HepG2 (cell line): ENCODE data around the gene FAM81A. TPM values are rescaled to one million over a fixed set of nuclear protein-coding genes. Genes with fewer than 3 reads are reported as not detected.

Source experiments
- ATAC-seq: fragments of 200-7000 bp; cut with Tn5 transposase; 3 replicates; pipeline ENCODE4 v1.9.1; 2020; ENCODE audit warnings: mild to moderate bottlenecking, moderate library complexity
- BruUV-seq: library from RNA; stranded (reverse); fragments of 400-500 nt; replicated peaks from 2 replicates; lab custom pipeline; 2021; lab: Mats Ljungman, UMichigan
- CTCF ChIA-PET: fragments of 300-600 bp; formaldehyde crosslinking; extraction: SDS; loops from one replicate; lab custom pipeline; 2021; ENCODE audit warnings: low total read pairs, inconsistent platforms, low intra/inter-chr PET ratio; lab: Yijun Ruan, JAX
- POLR2A ChIA-PET: fragments of 350-600 bp; sonication (Branson Sonifier 250); formaldehyde crosslinking; loops from one replicate; lab custom pipeline; 2020; ENCODE audit warnings: antibody characterized with exemption, inconsistent platforms; lab: Yijun Ruan, JAX
- DNase-seq: peaks from one replicate; pipeline ENCODE4 v3.0.0-alpha.2; 2015; ENCODE audit warnings: low spot score
- FAIRE-seq: peaks from 3 replicates; lab custom pipeline; 2011; peaks lifted over from hg19 to GRCh38; lab: Jason Lieb, UNC
- H2AFZ ChIP-seq: one replicate; pipeline ENCODE4 v1.6.1; 2011; ENCODE audit warnings: low read length, inconsistent platforms
- H3K27ac ChIP-seq: fragments of 300-600 bp; 3 replicates; pipeline ENCODE4 v1.8.0; 2011; ENCODE audit warnings: mixed run types, mild to moderate bottlenecking, mixed read lengths, low read length, inconsistent platforms; ENCODE audit not compliant: insufficient read depth; ENCODE audit errors: extremely low read length
- H3K27me3 ChIP-seq, 2 experiments: fragments of 200-600 bp in 1 of 2; 2 replicates in 1 of 2; 3 replicates in 1 of 2; pipeline versions ENCODE4 v1.6.0 to v1.8.0; 2011; ENCODE audit warnings: low read length in 2 of 2, mild to moderate bottlenecking in 2 of 2, moderate library complexity in 2 of 2, inconsistent platforms in 1 of 2; ENCODE audit not compliant: insufficient read depth in 2 of 2, control insufficient read depth in 1 of 2
- H3K36me3 ChIP-seq, 2 experiments: fragments of 200-600 bp in 1 of 2; replicated peaks in 1 of 2; 2 replicates in 1 of 2; 3 replicates in 1 of 2; pipeline versions ENCODE4 v1.5.1 to v1.8.0; 2011; ENCODE audit warnings: low read length in 2 of 2, inconsistent platforms in 1 of 2; ENCODE audit not compliant: insufficient read depth in 2 of 2, control insufficient read depth in 1 of 2
- H3K4me1 ChIP-seq: 2 replicates; pipeline ENCODE4 v1.5.1; 2012; ENCODE audit warnings: low read length, inconsistent platforms; ENCODE audit not compliant: insufficient read depth
- H3K4me2 ChIP-seq: 2 replicates; pipeline ENCODE4 v1.6.0; 2011; ENCODE audit warnings: low read depth, low read length, inconsistent platforms
- H3K4me3 ChIP-seq, 3 experiments: fragments of 200-600 bp in 1 of 3; sonication (generic), shearing (Covaris generic) in 1 of 3; replicated peaks in 1 of 3; 2 replicates each; pipeline ENCODE4 v1.5.1; 2011 to 2016; ENCODE audit warnings: low read length in 3 of 3, inconsistent platforms in 2 of 3, low read depth in 2 of 3, mild to moderate bottlenecking in 2 of 3, control low read depth in 1 of 3, mixed read lengths in 1 of 3; ENCODE audit not compliant: insufficient read depth in 1 of 3
- H3K79me2 ChIP-seq: one replicate; pipeline ENCODE4 v1.6.1; 2011; ENCODE audit warnings: low read length, inconsistent platforms; ENCODE audit not compliant: insufficient read depth
- H3K9ac ChIP-seq: 2 replicates; pipeline ENCODE4 v1.6.0; 2011; ENCODE audit warnings: mild to moderate bottlenecking, low read depth, low read length, inconsistent platforms; ENCODE audit not compliant: insufficient read depth
- H3K9me3 ChIP-seq: 2 replicates; pipeline ENCODE4 v1.5.1; 2012; ENCODE audit warnings: mild to moderate bottlenecking, low read length
- H4K20me1 ChIP-seq: 2 replicates; pipeline ENCODE4 v1.6.0; 2011; ENCODE audit warnings: inconsistent platforms, mild to moderate bottlenecking, low read length, moderate library complexity; ENCODE audit not compliant: insufficient read depth
- CHCHD3 ChIP-seq: sonication (generic); formaldehyde crosslinking; IDR thresholded peaks from 2 replicates; pipeline ENCODE4 v1.8.0; 2022; ENCODE audit warnings: mild to moderate bottlenecking, missing genetic modification reagents, moderate library complexity
- KLF13 ChIP-seq: sonication (generic); formaldehyde crosslinking; IDR thresholded peaks from 2 replicates; pipeline ENCODE4 v1.4.0; 2020; ENCODE audit warnings: mild to moderate bottlenecking, missing genetic modification reagents
- MAF1 ChIP-seq: sonication (generic); formaldehyde crosslinking; IDR thresholded peaks from 2 replicates; pipeline ENCODE4 v1.5.0; 2020; ENCODE audit warnings: missing genetic modification reagents, borderline replicate concordance
- NFIC ChIP-seq: IDR thresholded peaks from 2 replicates; pipeline ENCODE4 v1.6.1; 2012; ENCODE audit warnings: mild to moderate bottlenecking, low read length, inconsistent platforms
- NR2C2 ChIP-seq: sonication (generic); formaldehyde crosslinking; IDR thresholded peaks from 2 replicates; pipeline ENCODE4 v1.4.0; 2020; ENCODE audit warnings: missing genetic modification reagents, mild to moderate bottlenecking, moderate library complexity, borderline replicate concordance
- SP4 ChIP-seq: sonication (generic); formaldehyde crosslinking; IDR thresholded peaks from 2 replicates; pipeline ENCODE4 v1.8.1; 2023; ENCODE audit warnings: mild to moderate bottlenecking, missing genetic modification reagents
- ZKSCAN1 ChIP-seq: fragments of 150-350 bp; IDR thresholded peaks from 2 replicates; pipeline ENCODE4 v1.6.1; 2014; ENCODE audit warnings: low read length
- WGBS: methylation state at CpG from one replicate; pipeline ENCODE4 v1.1.6; 2017; ENCODE audit warnings: low lambda C conversion rate; 5-methylcytosine and 5-hydroxymethylcytosine counted together
- in situ Hi-C: cut with HindIII; loops from 2 replicates; pipeline ENCODE4 v1.10.0; 2017; ENCODE audit warnings: low pct_unique_long_range_greater_than_20kb; ENCODE audit not compliant: extremely low pct_ligation_motif_present
- intact Hi-C: fragments of 100-400 bp; cut with micrococcal nuclease; formaldehyde crosslinking; loops from one replicate; pipeline ENCODE4 v1.10.0; 2022; ENCODE audit not compliant: unreplicated experiment
- polyA plus RNA-seq, 8 experiments: library from polyadenylated mRNA; depleted of rRNA in 3 of 8; stranded (reverse) in 7 of 8; unstranded in 1 of 8; fragments of >200 nt; fragmentation: Illumina TruSeq in 4 of 8; extraction: Trizol in 4 of 8; gene quantifications; 2 replicates each; pipeline versions ENCODE4 v1.2.1 to v1.2.3, GENCODE V29; 2011 to 2016; ENCODE audit warnings: low read depth in 4 of 8, missing spikeins in 1 of 8, mixed read lengths in 1 of 8; ENCODE audit not compliant: insufficient read depth in 1 of 8
- total RNA-seq, 5 experiments: library from RNA; depleted of rRNA; stranded (reverse); fragments of >200 nt; fragmentation: Illumina TruSeq; extraction: Trizol; gene quantifications; 2 replicates each; pipeline ENCODE4 v1.2.3, GENCODE V29; 2016; ENCODE audit warnings: low read depth in 1 of 5
- TF ChIP-seq, protein P1 (sequence below): IDR thresholded peaks from 2 replicates; pipeline ENCODE4 v1.6.1; 2016; ENCODE audit warnings: missing biosample characterization, missing genetic modification reagents, low read depth
- TF ChIP-seq, protein P2 (sequence below): sonication (generic); formaldehyde crosslinking; IDR thresholded peaks from 2 replicates; pipeline ENCODE4 v1.8.0; 2022; ENCODE audit warnings: missing genetic modification reagents, mild to moderate bottlenecking, moderate library complexity, borderline replicate concordance
- TF ChIP-seq, protein P3 (sequence below): sonication (generic); formaldehyde crosslinking; IDR thresholded peaks from 2 replicates; pipeline ENCODE4 v1.4.0; 2020; ENCODE audit warnings: missing genetic modification reagents

The FAM81A gene
- total and polyA plus RNA-seq, 2 of the 13 experiments (the other 11 are each of a cell fraction or from before 2014, with no cell fraction given): 0.09 TPM; not detected in 1

DNA sequence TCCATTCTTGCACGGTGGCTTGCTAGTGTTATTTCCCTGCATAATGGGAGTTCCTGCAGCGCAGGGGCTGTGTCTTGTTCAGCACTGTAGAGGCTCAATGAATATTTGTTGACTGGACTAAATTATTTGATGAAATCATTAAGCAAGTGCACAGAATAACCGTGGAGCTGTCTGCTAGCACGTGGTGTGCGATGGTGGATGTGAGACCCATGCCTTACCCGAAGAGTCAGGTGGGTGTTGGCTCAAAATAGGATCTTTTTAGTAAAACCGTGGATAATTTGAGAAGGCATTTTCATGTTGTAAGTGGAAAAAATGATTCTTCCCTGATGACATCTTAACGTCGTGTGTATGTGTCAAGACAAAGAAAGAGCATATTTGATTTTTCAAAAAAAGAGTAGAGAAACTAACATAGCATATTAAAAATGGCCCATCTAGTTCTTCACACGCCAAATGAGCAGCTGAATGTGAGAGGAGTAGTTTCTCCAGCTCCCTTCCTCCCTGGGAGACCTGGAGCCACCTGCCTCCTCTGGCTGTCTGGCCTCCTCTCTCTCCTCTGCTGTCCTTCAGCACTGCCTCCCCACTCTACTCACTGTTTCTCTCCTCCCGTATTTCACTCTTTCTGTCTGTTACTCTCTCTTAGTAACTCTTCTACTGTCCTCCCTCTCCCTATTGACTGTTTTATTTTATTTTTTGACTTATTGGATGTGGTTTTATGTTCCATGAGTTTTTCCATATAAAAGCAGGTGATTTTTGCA lies 6.3 kb downstream of the FAM81A start:
- CTCF ChIA-PET: no interaction called here

DNA sequence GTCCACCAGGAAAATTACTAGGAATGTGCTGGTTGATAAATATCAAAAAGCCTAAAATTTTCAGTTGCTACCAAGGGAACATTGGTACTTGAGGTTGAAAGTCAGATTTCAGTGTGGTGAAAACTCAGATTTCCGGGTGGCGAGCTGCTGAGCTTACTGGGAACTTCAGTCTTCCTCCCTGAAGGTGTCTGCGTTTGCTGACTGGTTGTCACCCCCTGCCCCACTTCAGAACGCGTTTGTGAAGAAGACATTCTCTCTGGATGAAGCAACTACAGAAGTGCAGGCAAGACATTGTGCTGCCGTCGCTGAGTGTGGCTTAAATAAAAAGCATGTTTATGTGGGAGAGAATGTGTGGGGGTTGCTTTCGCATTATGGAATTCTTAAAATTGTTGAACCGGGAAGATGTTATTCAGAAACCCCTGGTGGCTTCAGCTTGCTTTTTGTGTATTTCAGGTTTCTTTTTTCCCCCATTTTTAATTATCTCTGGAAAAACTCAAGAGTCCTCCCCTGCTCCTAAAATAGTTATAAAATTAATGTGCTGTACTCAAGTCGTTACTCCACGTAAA lies 7.1 kb downstream of the FAM81A start:
- no peak for FAIRE-seq
- POLR2A ChIA-PET: no interaction called here
- no peak for ATAC-seq
- intact Hi-C loops (no loop called here), in situ Hi-C loops (no loop called here)
- no peak for DNase-seq
- no peaks in the 10 kb centered on the region for H3K36me3 ChIP-seq
- H2AFZ ChIP-seq: no peak overlapping the region
- H3K27me3 ChIP-seq: peaks cover 1 to 16% of the 10 kb centered on the region in 2 experiments; a peak in 4 of 5 replicates
- no peak overlapping the region for H3K27ac ChIP-seq
- H3K79me2 ChIP-seq: no peaks in the 10 kb centered on the region
- BruUV-seq: no TSS peak
- H4K20me1 ChIP-seq: no peaks in the 10 kb centered on the region
- H3K9ac ChIP-seq: no peak overlapping the region
- 60% methylated on average over 11 of the region's 11 CpGs for WGBS
- H3K4me3 ChIP-seq: no peak overlapping the region
- no peak overlapping the region for H3K4me2 ChIP-seq
- H3K9me3 ChIP-seq: no peaks in the 10 kb centered on the region
- peaks cover 7% of the 10 kb centered on the region; the same call in 1 of the 2 replicates for H3K4me1 ChIP-seq
- CTCF ChIA-PET: no interaction called here
- TF ChIP-seq CHCHD3 (CRISPR knock-in tag): no peak
- TF ChIP-seq MAF1 (CRISPR knock-in tag): no peak
- TF ChIP-seq, protein P1, sequence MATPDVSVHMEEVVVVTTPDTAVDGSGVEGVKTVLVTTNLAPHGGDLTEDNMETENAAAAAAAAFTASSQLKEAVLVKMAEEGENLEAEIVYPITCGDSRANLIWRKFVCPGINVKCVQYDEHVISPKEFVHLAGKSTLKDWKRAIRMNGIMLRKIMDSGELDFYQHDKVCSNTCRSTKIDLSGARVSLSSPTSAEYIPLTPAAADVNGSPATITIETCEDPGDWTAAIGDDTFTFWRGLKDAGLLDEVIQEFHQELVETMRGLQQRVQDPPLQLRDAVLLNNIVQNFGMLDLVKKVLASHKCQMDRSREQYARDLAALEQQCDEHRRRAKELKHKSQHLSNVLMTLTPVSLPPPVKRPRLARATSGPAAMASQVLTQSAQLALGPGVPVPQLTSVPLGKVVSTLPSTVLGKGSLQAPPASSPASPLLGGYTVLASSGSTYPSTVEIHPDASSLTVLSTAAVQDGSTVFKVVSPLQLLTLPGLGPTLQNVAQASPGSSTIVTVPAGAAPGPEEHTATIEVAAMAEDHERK: no peak
- TF ChIP-seq SP4: no peak
- TF ChIP-seq, protein P2, sequence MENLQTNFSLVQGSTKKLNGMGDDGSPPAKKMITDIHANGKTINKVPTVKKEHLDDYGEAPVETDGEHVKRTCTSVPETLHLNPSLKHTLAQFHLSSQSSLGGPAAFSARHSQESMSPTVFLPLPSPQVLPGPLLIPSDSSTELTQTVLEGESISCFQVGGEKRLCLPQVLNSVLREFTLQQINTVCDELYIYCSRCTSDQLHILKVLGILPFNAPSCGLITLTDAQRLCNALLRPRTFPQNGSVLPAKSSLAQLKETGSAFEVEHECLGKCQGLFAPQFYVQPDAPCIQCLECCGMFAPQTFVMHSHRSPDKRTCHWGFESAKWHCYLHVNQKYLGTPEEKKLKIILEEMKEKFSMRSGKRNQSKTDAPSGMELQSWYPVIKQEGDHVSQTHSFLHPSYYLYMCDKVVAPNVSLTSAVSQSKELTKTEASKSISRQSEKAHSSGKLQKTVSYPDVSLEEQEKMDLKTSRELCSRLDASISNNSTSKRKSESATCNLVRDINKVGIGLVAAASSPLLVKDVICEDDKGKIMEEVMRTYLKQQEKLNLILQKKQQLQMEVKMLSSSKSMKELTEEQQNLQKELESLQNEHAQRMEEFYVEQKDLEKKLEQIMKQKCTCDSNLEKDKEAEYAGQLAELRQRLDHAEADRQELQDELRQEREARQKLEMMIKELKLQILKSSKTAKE: no peak
- no peak for TF ChIP-seq NFIC
- TF ChIP-seq ZKSCAN1: no peak

More for the DNA sequence above, 6.3 kb downstream of the FAM81A start:
- Histone ChIP-seq H3K27me3 (peaks cover 1 to 25% of the 10 kb centered on the region in 2 experiments; a peak in 4 of 5 replicates), H3K79me2 (no peaks in the 10 kb centered on the region), H4K20me1 (no peaks in the 10 kb centered on the region), H3K9me3 (no peaks in the 10 kb centered on the region), H3K4me1 (peaks cover 7% of the 10 kb centered on the region; the same call in 1 of the 2 replicates), H2AFZ (no peak overlapping the region), H3K27ac (no peak overlapping the region), H3K36me3 (no peaks in the 10 kb centered on the region), H3K9ac (no peak overlapping the region), H3K4me3 (no peak overlapping the region), H3K4me2 (no peak overlapping the region)
- POLR2A ChIA-PET: no interaction called here
- BruUV-seq: no TSS peak
- DNase-seq (no peak), ATAC-seq (no peak), FAIRE-seq (no peak)
- in situ Hi-C loops (no loop called here), intact Hi-C loops (no loop called here)
- TF ChIP-seq NR2C2 (CRISPR knock-in tag) (no peak), KLF13 (CRISPR knock-in tag) (no peak)
- TF ChIP-seq, protein P3, sequence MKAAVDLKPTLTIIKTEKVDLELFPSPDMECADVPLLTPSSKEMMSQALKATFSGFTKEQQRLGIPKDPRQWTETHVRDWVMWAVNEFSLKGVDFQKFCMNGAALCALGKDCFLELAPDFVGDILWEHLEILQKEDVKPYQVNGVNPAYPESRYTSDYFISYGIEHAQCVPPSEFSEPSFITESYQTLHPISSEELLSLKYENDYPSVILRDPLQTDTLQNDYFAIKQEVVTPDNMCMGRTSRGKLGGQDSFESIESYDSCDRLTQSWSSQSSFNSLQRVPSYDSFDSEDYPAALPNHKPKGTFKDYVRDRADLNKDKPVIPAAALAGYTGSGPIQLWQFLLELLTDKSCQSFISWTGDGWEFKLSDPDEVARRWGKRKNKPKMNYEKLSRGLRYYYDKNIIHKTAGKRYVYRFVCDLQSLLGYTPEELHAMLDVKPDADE (CRISPR knock-in tag): no peak
- WGBS: 46% methylated on average over 11 of the region's 11 CpGs
